ENCODE data around the gene LRRC36. TPM values are rescaled to one million over a fixed set of nuclear protein-coding genes. Genes with fewer than 3 reads are reported as not detected.
A peak's percentile ranks its signal among the peaks of the same experiment; 100 is the strongest.

The LRRC36 gene
- total and polyA plus RNA-seq, 2 of the 8 experiments (the other 6 are each of a cell fraction or from before 2014, with no cell fraction given), result 0.15 TPM; not detected in 1

DNA sequence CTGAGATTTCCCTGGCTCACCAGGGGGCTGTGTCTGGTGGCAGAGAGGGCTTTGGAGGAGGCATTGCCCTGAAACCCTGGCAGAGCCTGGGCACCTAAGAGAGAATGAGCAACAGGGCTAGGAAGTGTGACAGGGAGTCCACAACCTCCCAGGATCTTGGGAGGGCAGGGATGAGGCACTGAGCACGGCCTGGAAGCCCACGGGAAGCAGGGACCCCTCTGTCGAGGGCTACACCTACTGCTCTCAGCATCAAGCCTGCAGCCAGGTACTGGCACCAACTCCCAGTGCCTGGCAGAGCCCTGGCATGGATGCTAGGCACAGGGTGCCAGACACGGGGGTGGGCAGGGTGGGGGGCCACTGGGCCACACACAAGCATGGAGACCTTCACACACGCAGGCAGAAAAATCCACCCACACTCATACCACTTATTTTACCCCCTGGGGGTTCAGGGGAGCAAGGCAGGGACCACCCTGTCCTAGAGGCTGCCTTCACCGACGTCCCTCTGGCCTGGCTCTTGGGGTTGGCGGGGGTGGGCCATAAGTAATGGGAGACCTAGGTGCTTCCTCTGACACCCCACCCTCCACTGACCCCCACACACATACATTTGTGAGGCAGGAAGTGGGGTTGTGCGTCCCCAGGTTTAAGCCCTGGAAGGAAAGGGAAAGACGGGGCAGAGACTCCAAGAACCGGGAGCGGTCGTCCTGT, 103.3 kb downstream of the LRRC36 start:
- no peak overlapping the region for H2AFZ ChIP-seq (ENCODE audit: low read length)
- H4K20me1 ChIP-seq (replicated peaks in 1 of 2; ENCODE audit: control insufficient read depth in 1 of 2, insufficient read depth in 2 of 2, low read length in 2 of 2), result no peaks in the 10 kb centered on the region

More for the DNA sequence above, 103.3 kb downstream of the LRRC36 start:
- Histone ChIP-seq H3K79me2 (ENCODE audit: control insufficient read depth in 1 of 2, insufficient read depth in 2 of 2, low read length in 2 of 2) (no peaks in the 10 kb centered on the region; a peak in 1 of 4 replicates), H3K4me2 (ENCODE audit: insufficient read depth in 1 of 2, low read depth in 2 of 2, low read length in 2 of 2) (peak overlapping the region; percentile 87 to 92), H2AK5ac (ENCODE audit: low read depth, low read length) (no peak overlapping the region; the same call in 1 of the 2 replicates), H3K9ac (replicated peaks in 1 of 4; ENCODE audit: extremely low read depth in 1 of 4, low read depth in 3 of 4, low read length in 3 of 4) (peak overlapping the region; percentile 24 to 76 (median 70); a peak in 5 of 7 replicates), H3K23me2 (ENCODE audit: low read depth, low read length) (peaks cover 17% of the 10 kb centered on the region; the same call in 1 of the 2 replicates), H2BK5ac (ENCODE audit: low read depth, low read length) (peak overlapping the region; percentile 32; the same call in 1 of the 2 replicates), H3K4me1 (replicated peaks in 1 of 4; ENCODE audit: control insufficient read depth in 3 of 4, insufficient read depth in 4 of 4, low read length in 3 of 4) (peaks cover 10 to 48% (median 39%) of the 10 kb centered on the region in 4 experiments), H3K23ac (ENCODE audit: insufficient read length) (no peak overlapping the region), H3K27me3 (replicated peaks in 1 of 4; ENCODE audit: control insufficient read depth in 3 of 4, extremely low read depth in 1 of 4, insufficient read depth in 3 of 4, low read length in 3 of 4) (peaks cover 0 to 19% (median 15%) of the 10 kb centered on the region in 4 experiments; a peak in 6 of 7 replicates), H4K8ac (ENCODE audit: extremely low read depth, insufficient read depth, low read length) (peak overlapping the region; percentile 87), H4K5ac (ENCODE audit: insufficient read length, low read depth, low read length) (no peak overlapping the region), H2BK20ac (ENCODE audit: low read length) (no peak overlapping the region), H3K4me3 (ENCODE audit: extremely low read depth in 1 of 4, insufficient read depth in 2 of 4, low read depth in 3 of 4, low read length in 4 of 4) (peak overlapping the region; percentile 56 to 86 (median 66)), H4K91ac (replicated peaks; ENCODE audit: insufficient read length, low read length) (peak overlapping the region; percentile 89), H3K18ac (ENCODE audit: extremely low read depth, low read length) (peak overlapping the region; percentile 99), H2BK120ac (replicated peaks; ENCODE audit: low read depth, low read length) (no peak overlapping the region), H3K4ac (replicated peaks; ENCODE audit: insufficient read length, low read depth, low read length) (peak overlapping the region; percentile 62), H2BK15ac (ENCODE audit: low read length) (no peak overlapping the region), H2BK12ac (ENCODE audit: low read depth, low read length) (peak overlapping the region; percentile 88; the same call in 1 of the 2 replicates), H3K27ac (ENCODE audit: low read depth, low read length) (no peak overlapping the region), H3K79me1 (ENCODE audit: low read depth, low read length) (peaks cover 10% of the 10 kb centered on the region; the same call in 1 of the 2 replicates), H3K56ac (replicated peaks; ENCODE audit: insufficient read length, low read depth, low read length) (no peak overlapping the region), H3K14ac (ENCODE audit: insufficient read length) (no peak overlapping the region), H3K36me3 (ENCODE audit: control insufficient read depth in 2 of 4, insufficient read depth in 4 of 4, low read length in 3 of 4) (peaks cover 0 to 2% (median 0%) of the 10 kb centered on the region in 4 experiments; a peak in 2 of 8 replicates), H3K9me3 (ENCODE audit: insufficient read depth in 2 of 2, low read depth in 1 of 2, low read length in 1 of 2) (no peaks in the 10 kb centered on the region)
- no peak for FAIRE-seq
- WGBS, 2 experiments (ENCODE audit: extremely low coverage in 1 of 2, insufficient coverage in 1 of 2, insufficient read length in 1 of 2, insufficient replicate concordance in 2 of 2, low coverage in 1 of 2, low lambda C conversion rate in 2 of 2, missing lambda C conversion rate in 1 of 2), result 41% methylated on average over 11 of the region's 13 CpGs; no CpG with 5 or more reads in 1 of the 2 experiments
- ChIA-PET CTCF (ENCODE audit: partially characterized antibody) (interaction anchor here (1.1 to 28.4 kb wide), 8 partner anchors 10 to 103 kb away, joined by 5 to 683 read pairs (median 112); partner anchors contain the start of genes KCTD19, LRRC36, TPPP3 and ZDHHC1), POLR2A (ENCODE audit: partially characterized antibody) (interaction anchor here (0.8 to 7.3 kb wide), 7 partner anchors 8 to 37 kb away, joined by 3 to 67 read pairs (median 4); no protein-coding TSS in a partner anchor)
- TF ChIP-seq SIN3A (conservative IDR thresholded peaks at IDR 0.05 in 1 of 2, IDR thresholded peaks at IDR 0.05 in 1 of 2; ENCODE audit: low read depth in 1 of 2, low read length in 2 of 2), result no peak
- TF ChIP-seq TAF7 (optimal IDR thresholded peaks at IDR 0.05; ENCODE audit: borderline replicate concordance, low read depth, low read length), result no peak
- no peak; the same call in 1 of the 2 replicates for TF ChIP-seq SUZ12 (IDR thresholded peaks at IDR 0.05; ENCODE audit: low read length)
- TF ChIP-seq SP4 (IDR thresholded peaks at IDR 0.05; ENCODE audit: low read length), result no peak
- TF ChIP-seq, protein P1, sequence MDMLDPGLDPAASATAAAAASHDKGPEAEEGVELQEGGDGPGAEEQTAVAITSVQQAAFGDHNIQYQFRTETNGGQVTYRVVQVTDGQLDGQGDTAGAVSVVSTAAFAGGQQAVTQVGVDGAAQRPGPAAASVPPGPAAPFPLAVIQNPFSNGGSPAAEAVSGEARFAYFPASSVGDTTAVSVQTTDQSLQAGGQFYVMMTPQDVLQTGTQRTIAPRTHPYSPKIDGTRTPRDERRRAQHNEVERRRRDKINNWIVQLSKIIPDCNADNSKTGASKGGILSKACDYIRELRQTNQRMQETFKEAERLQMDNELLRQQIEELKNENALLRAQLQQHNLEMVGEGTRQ (IDR thresholded peaks at IDR 0.05; ENCODE audit: low read length), result no peak
- TF ChIP-seq RFX5 (IDR thresholded peaks at IDR 0.05; ENCODE audit: borderline replicate concordance, low read depth, low read length), result no peak
- TF ChIP-seq EZH2 (IDR thresholded peaks at IDR 0.05; ENCODE audit: low read depth, low read length, severe bottlenecking), result peak; percentile 28
- DNase-seq (ENCODE audit: low read depth in 1 of 2, low spot score in 2 of 2), result no peak
